Heart left ventricle (tissue), 16 donors: Measurements from ENCODE around the gene TEX36. TPM values are rescaled to one million over a fixed set of nuclear protein-coding genes. Genes with fewer than 3 reads are reported as not detected.
A peak's percentile ranks its signal among the peaks of the same experiment; 100 is the strongest.

Experiments used
- ATAC-seq, 4 donors: fragments of 200-7000 bp; cut with Tn5 transposase; one replicate each; pipeline ENCODE4 v1.9.1; 2020 to 2022; ENCODE audit warnings: moderate library complexity in 4 of 4, mild to moderate bottlenecking in 3 of 4, moderate number of reproducible peaks in 1 of 4
- DNase-seq, 5 donors: peaks; one replicate each; pipeline ENCODE4 v3.0.0-alpha.2; 2020
- H3K27ac ChIP-seq, 12 donors: fragments of 200-600 bp; sonication (generic) in 4 of 12; one replicate each; pipeline versions ENCODE4 v1.5.0 to v1.8.0; 2016 to 2022; ENCODE audit warnings: mild to moderate bottlenecking in 2 of 12
- H3K27me3 ChIP-seq, 9 donors: fragments of 200-600 bp; sonication (generic) in 2 of 9; one replicate each; pipeline versions ENCODE4 v1.5.1 to v1.8.0; 2016 to 2022; ENCODE audit warnings: mild to moderate bottlenecking in 3 of 9
- H3K36me3 ChIP-seq, 9 donors: fragments of 200-600 bp; sonication (generic) in 2 of 9; one replicate each; pipeline versions ENCODE4 v1.5.0 to v1.8.0; 2018 to 2022; ENCODE audit warnings: mild to moderate bottlenecking in 2 of 9
- H3K4me1 ChIP-seq, 12 donors: fragments of 200-600 bp; sonication (generic) in 4 of 12; one replicate each; pipeline versions ENCODE4 v1.5.0 to v1.8.0; 2016 to 2022; ENCODE audit warnings: mild to moderate bottlenecking in 3 of 12
- H3K4me3 ChIP-seq, 12 donors: fragments of 200-600 bp; sonication (generic) in 4 of 12; one replicate each; pipeline versions ENCODE4 v1.5.0 to v1.8.0; 2017 to 2022; ENCODE audit warnings: mild to moderate bottlenecking in 9 of 12, moderate library complexity in 4 of 12
- H3K9me3 ChIP-seq, 12 donors: fragments of 200-600 bp; sonication (generic) in 4 of 12; one replicate each; pipeline versions ENCODE4 v1.5.0 to v1.8.0; 2016 to 2022; ENCODE audit warnings: mild to moderate bottlenecking in 1 of 12
- CTCF ChIP-seq, 12 donors: fragments of 200-600 bp; sonication (generic) in 4 of 12; IDR thresholded peaks; one replicate each; pipeline versions ENCODE4 v1.5.0 to v1.8.0; 2018 to 2022; ENCODE audit warnings: antibody characterized with exemption in 12 of 12, mild to moderate bottlenecking in 5 of 12
- POLR2A ChIP-seq, 2 donors: fragments of 450-650 bp; IDR thresholded peaks; one replicate each; pipeline ENCODE4 v1.6.1; 2017; ENCODE audit warnings: antibody characterized with exemption in 2 of 2, mild to moderate bottlenecking in 2 of 2, moderate library complexity in 2 of 2
- WGBS, 4 donors: extraction: QIAGEN DNeasy Blood & Tissue Kit in 2 of 4; methylation state at CpG; one replicate each; pipeline versions ENCODE4 v1.1.5 to v1.1.7; 2013 to 2018; 5-methylcytosine and 5-hydroxymethylcytosine counted together
- intact Hi-C, 10 donors: fragments of 100-400 bp; cut with DNase I; formaldehyde crosslinking; loops; one replicate each; pipeline versions ENCODE4 v1.11.1 to v1.14.2; 2022
- polyA plus RNA-seq, 2 donors: library from polyadenylated mRNA; stranded (reverse); fragments of 200-250 nt; gene quantifications; one replicate each; pipeline ENCODE4 v1.2.3, GENCODE V29; 2013
- total RNA-seq, 9 donors: library from RNA; depleted of rRNA in 2 of 9; stranded (reverse); fragments of >200 nt in 2 of 9; fragmentation: NEBNext Ultra II Directional in 3 of 9; extraction: Animal tissue kit (Norgen Biotek cat#: 25700) in 3 of 9; gene quantifications; one replicate each; pipeline versions ENCODE4 v1.1.0 to v1.2.4, GENCODE V29; 2016 to 2023
- donor health status: ischemic (EF 13 %, LVEDD 7.1; RV severe dilation, severe dysfunction).
- donor health status: healthy with polysubstance abuse.
- donor health status: DM: no; HTN: yes; CAD: no.
- donor health status: DM: no; HTN: no; CAD: no.
- donor health status: ischemic (EF 25% LVEDD 6.9; RV normal size, moderate dysfunction).
- donor health status: ischemic (EF 25% LVEDD 5.7; RV mildly dilated, moderate dysfunction).
- donor health status: healthy.
- donor health status: DM: yes; HTN: yes; CAD: no.
- donor health status: ischemic (EF 35%, LVEDD 5.7; RV mildly dilated, moderate dysfunction).
- donor health status: nonischemic (EF 11% LVEDD 7.7; RV severe dilation, severe dysfunction).
- donor health status: DM: yes; HTN: yes; CAD: no.
- donor health status: PGD.
- donor health status: ischemic (EF 29% LVEDD 5.4; RV normal size, mild dysfunction).
- donor health status: nonischemic (EF 23%, LVEDD 6.1; RV moderate dilation, normal function).

TEX36 gene
- total and polyA plus RNA-seq, 11 donors: not detected

GRCh38 chr10:125607689-125608290, 75.2 kb downstream of the TEX36 start:
- peaks cover 0 to 10% (median 0%) of the 10 kb centered on the region in 9 donors for H3K27me3 ChIP-seq
- no peak overlapping the region for H3K27ac ChIP-seq
- intact Hi-C loops: no loop called here
- no peak for DNase-seq
- no peak overlapping the region for H3K4me3 ChIP-seq
- no peak for TF ChIP-seq CTCF (IDR thresholded peaks at IDR 0.05)
- no peak for TF ChIP-seq POLR2A (IDR thresholded peaks at IDR 0.05)
- 80 to 92% (median 85%) methylated on average over 7 of the region's 7 CpGs for WGBS, 4 donors
- no peak for ATAC-seq
- no peaks in the 10 kb centered on the region for H3K36me3 ChIP-seq
- no peaks in the 10 kb centered on the region for H3K4me1 ChIP-seq
- H3K9me3 ChIP-seq: no peaks in the 10 kb centered on the region

DNA sequence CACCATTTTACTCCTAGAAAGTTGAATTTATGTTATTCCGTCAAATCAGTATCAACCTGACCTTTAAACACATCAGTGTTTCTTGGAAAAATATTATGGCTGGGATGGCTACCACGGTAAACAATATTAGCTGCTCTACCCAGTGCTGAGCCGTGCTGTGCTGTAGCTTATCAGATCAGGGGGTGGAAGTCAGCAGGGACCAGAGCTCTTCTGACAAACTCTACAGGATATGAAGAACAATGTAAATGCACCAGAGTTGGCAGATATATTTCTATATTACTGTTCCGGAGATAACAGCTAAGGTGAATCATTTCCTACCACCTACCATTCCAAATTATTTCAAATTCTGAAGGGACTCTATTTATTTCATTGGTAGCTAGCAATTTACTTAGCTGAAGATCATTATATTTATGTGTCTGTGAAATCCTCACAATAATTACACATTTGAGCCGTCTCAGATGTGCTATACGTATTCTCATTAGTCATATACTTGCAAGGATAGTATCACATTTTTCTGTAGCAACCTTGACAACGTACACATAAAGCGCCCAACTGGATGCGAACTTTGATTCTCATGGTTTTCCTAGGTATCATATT, 76.5 kb downstream of the TEX36 start:
- TF ChIP-seq CTCF (IDR thresholded peaks at IDR 0.05) (no peak), POLR2A (IDR thresholded peaks at IDR 0.05) (no peak)
- ATAC-seq: peak in 1 of 4 donors; percentile 57

More for the DNA sequence above, 76.5 kb downstream of the TEX36 start:
- no peak for DNase-seq
- H3K27me3 ChIP-seq: peaks cover 0 to 10% (median 0%) of the 10 kb centered on the region in 9 donors
- H3K4me3 ChIP-seq: no peak overlapping the region
- H3K9me3 ChIP-seq: no peaks in the 10 kb centered on the region
- intact Hi-C loops: no loop called here
- no peak overlapping the region for H3K27ac ChIP-seq
- H3K4me1 ChIP-seq: no peaks in the 10 kb centered on the region
- no peaks in the 10 kb centered on the region for H3K36me3 ChIP-seq
- 57 to 64% (median 61%) methylated on average over 9 of the region's 9 CpGs for WGBS, 4 donors

Other genes with a start within 250 kb of the TEX36 start
- gene EDRF1, start 36.5 kb upstream of the TEX36 start, total RNA-seq: 10 to 100 TPM in 4 of 9 donors, 1 to 10 TPM in 5; 6.9 to 13.9 (median 9.8) TPM
- 10 to 100 TPM in 1 of 2 donors, 1 to 10 TPM in 1; 8.7 to 10.0 TPM for gene EDRF1, start 36.5 kb upstream of the TEX36 start, polyA plus RNA-seq
- gene MMP21, start 92.7 kb upstream of the TEX36 start, total RNA-seq: under 1 TPM in 2 of 9 donors, not detected in 7; 0.09 to 0.25 TPM
- gene MMP21, start 92.7 kb upstream of the TEX36 start, polyA plus RNA-seq: under 1 TPM in 1 of 2 donors, not detected in 1; 0.11 TPM
- 10 to 100 TPM; 50.5 to 81.4 (median 68.5) TPM for gene UROS, start 140.1 kb upstream of the TEX36 start, total RNA-seq
- gene UROS, start 140.1 kb upstream of the TEX36 start, polyA plus RNA-seq: 10 to 100 TPM; 38.3 to 75.3 TPM
- gene BCCIP, start 140.4 kb upstream of the TEX36 start, total RNA-seq: 10 to 100 TPM; 31.3 to 62.2 (median 44.4) TPM
- 10 to 100 TPM; 72.6 to 81.0 TPM for gene BCCIP, start 140.4 kb upstream of the TEX36 start, polyA plus RNA-seq
- gene DHX32, start 198.1 kb upstream of the TEX36 start, total RNA-seq: 10 to 100 TPM; 26.7 to 60.7 (median 44.1) TPM
- 10 to 100 TPM; 24.6 to 28.8 TPM for gene DHX32, start 198.1 kb upstream of the TEX36 start, polyA plus RNA-seq
- gene FANK1, start 213.4 kb upstream of the TEX36 start, total RNA-seq: 1 to 10 TPM in 1 of 9 donors, under 1 TPM in 5, not detected in 3; 0.33 to 1.8 (median 0.39) TPM
- gene FANK1, start 213.4 kb upstream of the TEX36 start, polyA plus RNA-seq: under 1 TPM; 0.47 to 0.53 TPM